Fibroblast of skin of right quadriceps (primary cell): ENCODE results near the gene OR11H6.
"Not testable (repeated sequence)": the region's sequence is repeated elsewhere in the genome, so short reads cannot be mapped to it uniquely, and the experiment has no call there.

Experiments
- DNase-seq: peaks from one replicate; pipeline ENCODE4 v3.0.0-alpha.2; 2013

Gene OR11H6

DNA sequence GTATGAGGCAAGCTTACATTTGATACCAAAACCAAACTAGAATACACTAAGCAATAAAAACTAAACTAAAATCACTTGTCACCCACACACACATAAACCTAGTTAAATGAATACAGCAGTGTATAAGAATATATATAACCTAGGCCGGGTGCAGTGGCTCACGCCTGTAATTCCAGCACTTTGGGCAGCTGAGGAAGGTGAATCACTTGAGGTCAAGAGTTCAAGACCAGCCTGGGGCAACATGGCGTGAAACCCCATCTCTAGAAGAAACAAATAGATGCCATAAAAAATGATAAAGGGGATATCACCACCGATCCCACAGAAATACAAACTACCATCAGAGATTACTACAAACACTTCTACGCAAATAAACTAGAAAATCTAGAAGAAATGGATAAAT lies 40.9 kb downstream of the OR11H6 start:
- not testable (repeated sequence) for DNase-seq

DNA sequence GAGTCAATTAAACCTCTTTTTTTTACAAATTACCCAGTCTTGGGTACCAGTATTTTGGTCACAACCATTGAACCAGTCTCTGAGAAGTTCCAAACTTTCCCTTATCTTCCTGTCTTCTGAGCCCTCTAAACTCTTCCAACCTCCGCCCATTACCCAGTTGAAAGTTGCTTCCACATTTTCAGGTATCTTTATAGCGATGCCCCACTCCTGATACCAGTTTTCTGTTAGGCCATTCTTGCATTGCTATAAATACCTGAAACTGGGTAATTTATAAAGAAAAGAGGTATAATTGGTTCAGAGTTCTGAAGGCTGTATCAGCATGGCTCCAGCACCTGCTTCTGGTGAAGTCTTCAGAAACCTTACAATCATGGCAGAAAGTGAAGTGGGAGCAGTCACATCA lies 50.6 kb downstream of the OR11H6 start:
- DNase-seq = no peak
